Measurements from ENCODE around the gene ZDHHC8.

DNA sequence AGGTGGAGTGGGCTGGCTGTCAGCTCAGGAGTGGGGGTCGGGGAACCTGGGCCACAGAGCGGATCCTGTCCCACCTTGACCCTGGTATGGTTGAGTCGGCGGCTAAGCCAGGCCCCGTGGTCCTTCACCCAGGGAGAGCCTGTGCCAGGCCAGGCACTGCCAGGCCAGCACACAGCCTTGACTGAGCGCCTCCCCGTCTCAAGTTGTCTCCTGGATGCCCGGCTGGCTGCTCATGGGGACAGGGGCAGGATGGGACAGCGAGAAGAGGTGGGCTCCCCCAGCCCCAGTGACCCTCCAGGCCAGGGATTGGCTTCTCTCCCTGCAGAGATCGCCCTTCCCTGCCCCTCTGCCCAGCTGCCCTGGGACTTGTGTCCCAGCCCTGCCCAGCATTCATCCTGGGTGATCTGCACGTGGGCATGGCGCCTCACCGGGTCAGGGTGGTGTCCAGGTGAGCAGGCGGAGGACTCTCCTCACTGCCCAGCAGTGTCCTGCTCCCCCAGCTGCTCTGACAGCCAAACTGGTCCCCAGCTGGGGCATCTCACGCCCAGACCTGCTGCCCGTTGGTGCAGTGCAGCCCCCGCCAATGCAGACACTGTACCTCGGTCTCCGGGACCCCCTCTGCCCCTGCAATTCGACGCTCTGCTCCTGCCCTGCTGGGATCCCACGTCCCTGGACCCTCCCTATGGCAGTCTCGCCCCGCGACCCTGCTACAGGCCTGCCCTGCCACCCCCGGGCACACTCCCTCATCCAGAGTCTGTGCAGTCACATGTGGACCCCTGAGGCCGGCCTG, 48.0 kb downstream of the ZDHHC8 start:
- TF ChIP-seq CTCF (IDR thresholded peaks at IDR 0.05; ENCODE audit: borderline replicate concordance, extremely low read depth, low read length, poor library complexity, severe bottlenecking) (no peak), EZH2 (IDR thresholded peaks at IDR 0.05; ENCODE audit: borderline replicate concordance, low read depth, low read length, severe bottlenecking) (no peak)
